HL-60 (cell line): ENCODE results near the gene OPN3.

ENCODE experiments used
- DNase-seq, 2 experiments: peaks; one replicate each; pipeline ENCODE4 v3.0.0-alpha.2; 2010 to 2020; ENCODE audit warnings: low read depth in 1 of 2, low spot score in 1 of 2
- H3K27ac ChIP-seq: fragments of 250-450 bp; sonication (Bioruptor Pico); replicated peaks from 2 replicates; pipeline ENCODE4 v1.5.1; 2020; ENCODE audit warnings: mild to moderate bottlenecking, moderate library complexity
- H3K27me3 ChIP-seq: fragments of 250-450 bp; sonication (Bioruptor Pico); 2 replicates; pipeline ENCODE4 v1.5.1; 2021; ENCODE audit warnings: mild to moderate bottlenecking, moderate library complexity; ENCODE audit not compliant: insufficient read depth, poor library complexity, severe bottlenecking
- H3K4me3 ChIP-seq: replicated peaks from 2 replicates; pipeline ENCODE4 v1.5.1; 2011; ENCODE audit warnings: mild to moderate bottlenecking, control low read depth, low read length; ENCODE audit not compliant: insufficient read depth
- CTCF ChIP-seq: IDR thresholded peaks from one replicate; pipeline ENCODE4 v1.5.1; 2011; ENCODE audit warnings: low read length, control low read depth, inconsistent platforms; ENCODE audit not compliant: insufficient read depth
- GABPA ChIP-seq: IDR thresholded peaks from 2 replicates; pipeline ENCODE4 v1.6.1; 2012; ENCODE audit warnings: low read depth
- POLR2AphosphoS5 ChIP-seq: IDR thresholded peaks from 2 replicates; pipeline ENCODE4 v1.6.1; 2012; ENCODE audit warnings: low read depth
- REST ChIP-seq: IDR thresholded peaks from 2 replicates; pipeline ENCODE4 v1.6.1; 2012; ENCODE audit warnings: low read depth; ENCODE audit not compliant: insufficient replicate concordance
- SPI1 ChIP-seq: IDR thresholded peaks from 2 replicates; pipeline ENCODE4 v1.6.1; 2012; ENCODE audit warnings: low read depth, mild to moderate bottlenecking, borderline replicate concordance

The OPN3 gene

GRCh38 chr1:241678536-241678935 is 38.4 kb upstream of the OPN3 start:
- TF ChIP-seq POLR2AphosphoS5 (no peak), GABPA (no peak)
- no peak overlapping the region for H3K27ac ChIP-seq
- no peak for DNase-seq

GRCh38 chr1:241677201-241677600 is 37.0 kb upstream of the OPN3 start:
- Histone ChIP-seq H3K27ac (no peak overlapping the region), H3K27me3 (peaks cover 4% of the 10 kb centered on the region), H3K4me3 (no peak overlapping the region)
- no peak for DNase-seq
- no peak for TF ChIP-seq GABPA
- TF ChIP-seq REST: no peak
- no peak for TF ChIP-seq POLR2AphosphoS5
- TF ChIP-seq SPI1: no peak
- no peak for TF ChIP-seq CTCF

More at GRCh38 chr1:241678536-241678935, 38.4 kb upstream of the OPN3 start:
- no peak overlapping the region for H3K4me3 ChIP-seq
- peaks cover 4% of the 10 kb centered on the region for H3K27me3 ChIP-seq

- no peak overlapping the region for H3K27ac ChIP-seq
- no peak overlapping the region for H3K4me3 ChIP-seq
- TF ChIP-seq SPI1: no peak
- TF ChIP-seq CTCF: no peak
- no peak for TF ChIP-seq POLR2AphosphoS5
- no peak for TF ChIP-seq GABPA
- TF ChIP-seq REST: no peak
- DNase-seq: no peak
- peaks cover 4% of the 10 kb centered on the region for H3K27me3 ChIP-seq
These were observed 35.8 kb upstream of the OPN3 start for GRCh38 chr1:241675983-241676382.

- no peak for TF ChIP-seq GABPA
- TF ChIP-seq CTCF: no peak
- TF ChIP-seq REST: no peak
- no peak for TF ChIP-seq SPI1
- no peak for TF ChIP-seq POLR2AphosphoS5
- Histone ChIP-seq H3K27me3 (peaks cover 1% of the 10 kb centered on the region), H3K4me3 (no peak overlapping the region), H3K27ac (no peak overlapping the region)
- no peak for DNase-seq
These were observed 34.7 kb upstream of the OPN3 start for GRCh38 chr1:241674805-241675384.
